ENCODE data around the gene CALML3.

DNA sequence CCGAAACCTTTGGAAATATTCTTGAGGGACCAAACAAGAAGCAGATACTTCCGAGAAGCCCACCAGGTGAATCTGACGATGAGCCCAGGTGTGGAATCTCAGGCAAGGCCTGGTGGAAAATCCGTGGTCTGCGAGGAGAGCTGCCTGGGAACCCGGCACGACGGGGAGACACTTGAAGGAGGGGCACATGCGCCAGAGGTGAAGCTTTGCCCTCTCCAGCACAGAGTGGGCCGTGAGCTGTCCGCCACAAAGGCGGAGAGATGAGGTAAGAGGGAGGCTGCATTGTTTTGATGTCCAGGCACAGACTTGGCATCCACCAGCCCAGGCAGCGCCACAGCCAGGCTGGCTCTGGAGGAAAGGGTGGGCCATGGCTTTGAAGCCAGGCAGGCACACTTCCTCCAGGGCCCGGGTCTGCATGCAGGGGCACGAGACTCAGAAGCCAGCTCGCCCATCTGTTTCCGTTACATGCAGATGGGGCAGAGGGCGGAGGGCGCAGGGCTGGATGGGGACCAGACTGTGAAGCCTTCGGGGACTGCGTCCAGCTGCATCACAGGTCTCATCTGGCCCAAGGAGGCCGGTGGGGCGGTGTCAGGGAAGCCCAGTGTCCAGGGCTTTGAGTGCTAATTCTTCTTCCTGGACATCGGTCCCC is 45.4 kb downstream of the CALML3 start:
- TF ChIP-seq, protein P1, sequence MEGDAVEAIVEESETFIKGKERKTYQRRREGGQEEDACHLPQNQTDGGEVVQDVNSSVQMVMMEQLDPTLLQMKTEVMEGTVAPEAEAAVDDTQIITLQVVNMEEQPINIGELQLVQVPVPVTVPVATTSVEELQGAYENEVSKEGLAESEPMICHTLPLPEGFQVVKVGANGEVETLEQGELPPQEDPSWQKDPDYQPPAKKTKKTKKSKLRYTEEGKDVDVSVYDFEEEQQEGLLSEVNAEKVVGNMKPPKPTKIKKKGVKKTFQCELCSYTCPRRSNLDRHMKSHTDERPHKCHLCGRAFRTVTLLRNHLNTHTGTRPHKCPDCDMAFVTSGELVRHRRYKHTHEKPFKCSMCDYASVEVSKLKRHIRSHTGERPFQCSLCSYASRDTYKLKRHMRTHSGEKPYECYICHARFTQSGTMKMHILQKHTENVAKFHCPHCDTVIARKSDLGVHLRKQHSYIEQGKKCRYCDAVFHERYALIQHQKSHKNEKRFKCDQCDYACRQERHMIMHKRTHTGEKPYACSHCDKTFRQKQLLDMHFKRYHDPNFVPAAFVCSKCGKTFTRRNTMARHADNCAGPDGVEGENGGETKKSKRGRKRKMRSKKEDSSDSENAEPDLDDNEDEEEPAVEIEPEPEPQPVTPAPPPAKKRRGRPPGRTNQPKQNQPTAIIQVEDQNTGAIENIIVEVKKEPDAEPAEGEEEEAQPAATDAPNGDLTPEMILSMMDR (conservative IDR thresholded peaks at IDR 0.05), result no peak
- TF ChIP-seq ZFX (IDR thresholded peaks at IDR 0.05), result no peak
